Neuronal stem cell (in vitro differentiated cells): ENCODE measurements around the gene CSF1R.

Experiments used
- DNase-seq: peaks from one replicate; pipeline ENCODE4 v3.0.0-alpha.2; 2013; ENCODE audit warnings: low spot score
- H2AFZ ChIP-seq: one replicate; pipeline ENCODE4 v1.6.1; 2013; ENCODE audit warnings: mild to moderate bottlenecking, low read length, inconsistent platforms
- H2AK5ac ChIP-seq: 2 replicates; pipeline ENCODE4 v1.6.1; 2013; ENCODE audit warnings: low read depth, mild to moderate bottlenecking, inconsistent platforms, low read length, moderate library complexity, mixed read lengths
- H2BK120ac ChIP-seq: 2 replicates; pipeline ENCODE4 v1.6.1; 2013; ENCODE audit warnings: low read depth, mild to moderate bottlenecking, inconsistent platforms, low read length, moderate library complexity, mixed read lengths
- H2BK12ac ChIP-seq: one replicate; pipeline ENCODE4 v1.6.1; 2013; ENCODE audit warnings: low read length, inconsistent platforms
- H2BK15ac ChIP-seq: 2 replicates; pipeline ENCODE4 v1.6.1; 2013; ENCODE audit warnings: mild to moderate bottlenecking, low read length, inconsistent platforms, mixed read lengths
- H2BK5ac ChIP-seq: one replicate; pipeline ENCODE4 v1.6.1; 2013; ENCODE audit warnings: inconsistent platforms, mild to moderate bottlenecking, low read length, moderate library complexity
- H3K14ac ChIP-seq: one replicate; pipeline ENCODE4 v1.6.1; 2013; ENCODE audit warnings: low read length, inconsistent platforms
- H3K18ac ChIP-seq: 2 replicates; pipeline ENCODE4 v1.6.1; 2013; ENCODE audit warnings: low read length, inconsistent platforms
- H3K23ac ChIP-seq: 2 replicates; pipeline ENCODE4 v1.6.1; 2013; ENCODE audit warnings: low read depth, mild to moderate bottlenecking, mixed read lengths, low read length, inconsistent platforms; ENCODE audit not compliant: poor library complexity
- H3K27ac ChIP-seq: replicated peaks from 3 replicates; pipeline ENCODE4 v1.5.1; 2013; ENCODE audit warnings: low read length, inconsistent platforms
- H3K27me3 ChIP-seq, 3 experiments: 2 replicates each; pipeline ENCODE4 v1.6.1; 2013; ENCODE audit warnings: low read length in 3 of 3, mild to moderate bottlenecking in 2 of 3, inconsistent platforms in 1 of 3, low read depth in 1 of 3, mixed read lengths in 1 of 3, moderate library complexity in 1 of 3; ENCODE audit not compliant: control insufficient read depth in 3 of 3, insufficient read depth in 3 of 3
- H3K36me3 ChIP-seq, 2 donors: replicated peaks in 1 of 2; 2 replicates each; pipeline ENCODE4 v1.6.1; 2013; ENCODE audit warnings: low read length in 2 of 2; ENCODE audit not compliant: control insufficient read depth in 2 of 2, insufficient read depth in 2 of 2
- H3K4ac ChIP-seq: 2 replicates; pipeline ENCODE4 v1.6.1; 2013; ENCODE audit warnings: inconsistent platforms, mild to moderate bottlenecking, low read length, moderate library complexity
- H3K4me1 ChIP-seq, 2 donors: 1 replicate in 1 of 2; 2 replicates in 1 of 2; pipeline ENCODE4 v1.6.1; 2013; ENCODE audit warnings: low read length in 2 of 2, low read depth in 1 of 2; ENCODE audit not compliant: control insufficient read depth in 2 of 2, insufficient read depth in 1 of 2
- H3K4me2 ChIP-seq: one replicate; pipeline ENCODE4 v1.6.1; 2013; ENCODE audit warnings: mild to moderate bottlenecking, low read length, inconsistent platforms; ENCODE audit not compliant: insufficient read depth, poor library complexity, severe bottlenecking
- H3K4me3 ChIP-seq, 2 donors: 2 replicates each; pipeline ENCODE4 v1.5.1; 2013; ENCODE audit warnings: low read length in 2 of 2, mild to moderate bottlenecking in 2 of 2, inconsistent platforms in 1 of 2, moderate library complexity in 1 of 2
- H3K79me1 ChIP-seq: one replicate; pipeline ENCODE4 v1.6.1; 2013; ENCODE audit warnings: low read depth, mild to moderate bottlenecking, inconsistent platforms, low read length, moderate library complexity
- H3K9ac ChIP-seq: one replicate; pipeline ENCODE4 v1.6.1; 2013; ENCODE audit warnings: mild to moderate bottlenecking, low read depth, low read length, inconsistent platforms; ENCODE audit not compliant: poor library complexity
- H3K9me3 ChIP-seq, 2 donors: replicated peaks in 1 of 2; 2 replicates each; pipeline versions ENCODE3 to v1.6.1; 2013; ENCODE audit warnings: low read length in 2 of 2, mild to moderate bottlenecking in 2 of 2, inconsistent platforms in 1 of 2, low read depth in 1 of 2, mixed read lengths in 1 of 2, moderate library complexity in 1 of 2; ENCODE audit not compliant: control insufficient read depth in 2 of 2, insufficient read depth in 1 of 2
- H4K8ac ChIP-seq: one replicate; pipeline ENCODE4 v1.6.1; 2013; ENCODE audit warnings: low read depth, mild to moderate bottlenecking, inconsistent platforms, low read length, moderate library complexity
- H4K91ac ChIP-seq: one replicate; pipeline ENCODE4 v1.6.1; 2013; ENCODE audit warnings: low read length, low read depth, mild to moderate bottlenecking, inconsistent platforms; ENCODE audit not compliant: poor library complexity
- WGBS, 2 donors: extraction: QIAGEN DNeasy Blood & Tissue Kit; methylation state at CpG; one replicate each; pipeline ENCODE4 v1.1.7; 2013; ENCODE audit warnings: missing lambda C conversion rate in 2 of 2, mixed read lengths in 1 of 2; ENCODE audit not compliant: insufficient read length in 2 of 2, insufficient replicate concordance in 1 of 2; ENCODE audit errors: extremely low coverage in 2 of 2; 5-methylcytosine and 5-hydroxymethylcytosine counted together

Gene CSF1R

DNA sequence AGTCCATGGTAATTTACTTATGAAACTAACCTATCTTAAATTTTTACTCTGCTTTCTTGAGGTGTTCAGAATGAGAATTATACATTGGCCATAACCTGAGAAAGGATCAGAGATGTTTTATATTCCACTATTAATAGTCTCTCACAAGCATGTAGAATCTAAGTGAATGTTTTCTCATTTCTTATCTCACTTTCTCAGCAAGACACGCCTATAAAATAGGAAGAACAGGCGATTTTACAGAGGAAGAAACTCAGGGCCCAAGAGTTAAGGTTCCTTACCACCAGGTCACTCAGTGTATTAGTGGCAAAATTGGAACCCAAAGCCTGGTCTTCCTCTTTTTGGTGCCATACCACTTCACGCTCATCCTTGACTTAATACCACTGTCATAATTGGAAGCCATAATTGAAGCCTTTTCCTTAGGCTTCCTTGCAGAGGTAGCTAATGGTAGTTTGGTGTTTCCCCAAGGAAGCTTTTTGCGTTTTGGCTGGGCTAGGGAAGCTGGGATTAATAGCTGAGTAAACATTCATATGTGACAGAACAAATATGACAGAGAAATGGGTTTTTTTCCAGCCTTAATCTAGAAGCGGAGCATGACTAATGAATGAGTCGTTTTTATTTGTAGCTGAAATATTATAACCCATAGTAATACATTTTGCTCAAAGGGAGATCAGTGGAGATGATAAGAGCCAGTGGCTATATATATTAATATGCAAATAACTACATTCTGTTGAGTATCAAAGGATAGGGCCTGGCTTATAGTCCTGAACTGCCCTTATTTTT, 68.9 kb downstream of the CSF1R start:
- Histone ChIP-seq H2BK12ac (no peak overlapping the region), H2AK5ac (no peak overlapping the region), H4K8ac (no peak overlapping the region), H3K23ac (no peak overlapping the region), H3K9me3 (peaks cover 7 to 23% of the 10 kb centered on the region in 2 donors), H3K4me1 (no peaks in the 10 kb centered on the region), H2AFZ (no peak overlapping the region), H2BK15ac (no peak overlapping the region), H3K79me1 (no peaks in the 10 kb centered on the region), H3K4me2 (no peak overlapping the region), H4K91ac (no peak overlapping the region), H3K14ac (no peak overlapping the region), H3K4me3 (no peak overlapping the region), H3K4ac (no peak overlapping the region), H3K9ac (no peak overlapping the region), H3K18ac (no peak overlapping the region), H3K36me3 (peaks cover 31 to 99% of the 10 kb centered on the region in 2 donors), H2BK120ac (no peak overlapping the region), H3K27me3 (no peaks in the 10 kb centered on the region), H3K27ac (no peak overlapping the region), H2BK5ac (no peak overlapping the region)
- DNase-seq = no peak
- WGBS, 2 donors = no CpG with 5 or more reads among the region's 6 CpGs

DNA sequence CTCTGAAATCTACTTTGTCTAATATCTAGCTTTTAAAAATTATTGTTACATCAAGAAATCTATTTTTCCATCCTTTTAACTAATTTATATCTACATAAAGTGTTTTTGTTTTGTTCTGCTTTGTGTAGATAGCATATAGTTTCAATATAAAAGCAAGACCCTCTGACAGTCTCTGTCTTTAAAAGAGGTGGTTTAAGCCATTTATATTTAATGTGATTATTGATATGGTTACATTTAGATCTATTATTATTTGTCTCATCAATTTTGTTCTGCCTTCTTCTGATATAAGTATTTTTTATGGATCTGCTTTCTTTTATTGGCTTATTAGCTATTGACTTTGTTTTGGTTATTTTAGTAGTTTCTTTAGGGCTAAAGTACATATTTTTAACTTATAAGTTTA, 69.8 kb downstream of the CSF1R start:
- H3K36me3 ChIP-seq = peaks cover 31 to 97% of the 10 kb centered on the region in 2 donors

DNA sequence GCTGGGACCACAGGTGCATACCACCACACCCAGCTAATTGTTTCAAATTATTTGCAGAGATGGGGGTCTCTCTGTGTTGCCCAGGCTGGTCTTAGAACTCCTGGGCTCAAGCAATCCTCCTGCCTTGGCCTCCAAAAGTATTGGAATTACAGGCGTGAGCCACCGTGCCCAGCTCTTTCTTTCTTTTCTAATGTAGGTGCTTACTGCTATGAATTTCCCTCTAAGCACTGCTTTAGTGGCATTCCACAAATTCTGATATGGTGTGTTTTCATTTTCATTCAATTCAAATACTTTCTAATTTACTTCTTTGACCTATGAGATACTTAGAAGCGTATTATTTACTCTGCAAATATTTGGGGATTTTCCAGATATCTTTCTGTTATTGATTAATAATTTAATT, 70.9 kb downstream of the CSF1R start:
- no peak for DNase-seq
- Histone ChIP-seq H2BK120ac (no peak overlapping the region), H3K9ac (no peak overlapping the region), H3K23ac (no peak overlapping the region), H2AFZ (no peak overlapping the region), H3K14ac (no peak overlapping the region), H2BK5ac (no peak overlapping the region), H2BK15ac (no peak overlapping the region), H3K4me1 (no peaks in the 10 kb centered on the region), H3K27ac (no peak overlapping the region), H3K4me3 (no peak overlapping the region), H3K9me3 (peaks cover 7 to 23% of the 10 kb centered on the region in 2 donors), H3K18ac (no peak overlapping the region), H3K27me3 (no peaks in the 10 kb centered on the region), H4K91ac (no peak overlapping the region), H4K8ac (no peak overlapping the region), H3K79me1 (no peaks in the 10 kb centered on the region), H3K36me3 (peaks cover 40 to 96% of the 10 kb centered on the region in 2 donors), H3K4me2 (no peak overlapping the region), H3K4ac (no peak overlapping the region), H2AK5ac (no peak overlapping the region), H2BK12ac (no peak overlapping the region)
- WGBS, 2 donors = no CpG with 5 or more reads among the region's 3 CpGs

More for the DNA sequence above, 69.8 kb downstream of the CSF1R start:
- DNase-seq = no peak
- Histone ChIP-seq H3K9ac (no peak overlapping the region), H3K23ac (no peak overlapping the region), H2BK5ac (no peak overlapping the region), H3K4me1 (no peaks in the 10 kb centered on the region), H4K8ac (no peak overlapping the region), H3K4ac (no peak overlapping the region), H3K14ac (no peak overlapping the region), H3K4me3 (no peak overlapping the region), H3K18ac (no peak overlapping the region), H2AFZ (no peak overlapping the region), H2BK120ac (no peak overlapping the region), H2AK5ac (no peak overlapping the region), H3K27me3 (no peaks in the 10 kb centered on the region), H2BK12ac (no peak overlapping the region), H4K91ac (no peak overlapping the region), H3K27ac (no peak overlapping the region), H3K4me2 (no peak overlapping the region), H2BK15ac (no peak overlapping the region), H3K79me1 (no peaks in the 10 kb centered on the region), H3K9me3 (peaks cover 7 to 23% of the 10 kb centered on the region in 2 donors)

DNA sequence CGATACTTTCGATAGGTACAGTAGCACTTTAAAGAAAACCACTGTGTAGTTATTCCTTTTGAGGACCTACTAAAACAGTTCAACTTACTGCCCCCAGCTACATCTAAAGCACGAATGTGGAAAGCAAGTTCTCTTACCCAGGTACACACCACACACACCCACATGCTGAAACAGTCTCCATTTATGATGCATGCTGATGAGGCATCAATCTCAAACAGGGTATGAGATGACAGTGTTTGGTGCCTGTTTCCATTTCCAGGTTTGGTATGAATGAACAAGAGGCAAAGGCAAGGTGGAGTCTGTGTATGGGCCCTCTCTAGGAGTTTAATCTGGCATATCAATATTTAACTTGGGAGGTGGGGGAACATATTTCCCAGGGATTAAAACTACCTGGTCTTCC, 71.9 kb downstream of the CSF1R start:
- Histone ChIP-seq H3K27ac (no peak overlapping the region), H2AK5ac (no peak overlapping the region), H3K79me1 (peaks cover 3% of the 10 kb centered on the region), H2AFZ (no peak overlapping the region), H3K9me3 (peaks cover 7 to 23% of the 10 kb centered on the region in 2 donors), H2BK15ac (no peak overlapping the region), H3K4me3 (no peak overlapping the region), H3K18ac (no peak overlapping the region), H3K14ac (no peak overlapping the region), H3K9ac (no peak overlapping the region), H4K91ac (no peak overlapping the region), H3K4ac (no peak overlapping the region), H3K23ac (no peak overlapping the region), H3K36me3 (peaks cover 43 to 96% of the 10 kb centered on the region in 2 donors), H2BK12ac (no peak overlapping the region), H3K4me1 (no peaks in the 10 kb centered on the region), H3K4me2 (no peak overlapping the region), H4K8ac (no peak overlapping the region), H2BK120ac (no peak overlapping the region), H3K27me3 (no peaks in the 10 kb centered on the region), H2BK5ac (no peak overlapping the region)
- no CpG with 5 or more reads among the region's 3 CpGs for WGBS, 2 donors
- DNase-seq = no peak
